ENCODE data around the gene IGF1R.

IGF1R gene

GRCh38 chr15:98778960-98779359, 130.6 kb downstream of the IGF1R start:
- DNase-seq: no peak

- DNase-seq: peak; percentile 65 to 72
These were observed 131.2 kb downstream of the IGF1R start for GRCh38 chr15:98779463-98780071.

GRCh38 chr15:98781838-98782237, 133.5 kb downstream of the IGF1R start:
- DNase-seq: no peak

GRCh38 chr15:98782801-98783200, 134.5 kb downstream of the IGF1R start:
- DNase-seq: no peak

GRCh38 chr15:98785431-98785806, 137.1 kb downstream of the IGF1R start:
- no peak for DNase-seq

- no peak for DNase-seq
These were observed 137.7 kb downstream of the IGF1R start for GRCh38 chr15:98785807-98786621.

GRCh38 chr15:98786717-98787116, 138.4 kb downstream of the IGF1R start:
- no peak for DNase-seq

- DNase-seq: no peak
These were observed 138.9 kb downstream of the IGF1R start for GRCh38 chr15:98787194-98787593.

- no peak for DNase-seq
These were observed 139.8 kb downstream of the IGF1R start for GRCh38 chr15:98787936-98788757.

- no peak for DNase-seq
These were observed 140.7 kb downstream of the IGF1R start for GRCh38 chr15:98789020-98789419.

GRCh38 chr15:98790270-98790669, 141.9 kb downstream of the IGF1R start:
- DNase-seq: no peak

GRCh38 chr15:98791046-98791701, 142.8 kb downstream of the IGF1R start:
- DNase-seq: no peak

GRCh38 chr15:98792117-98792516, 143.8 kb downstream of the IGF1R start:
- DNase-seq: no peak

GRCh38 chr15:98794211-98794610, 145.9 kb downstream of the IGF1R start:
- no peak for DNase-seq

GRCh38 chr15:98794748-98795147, 146.4 kb downstream of the IGF1R start:
- no peak for DNase-seq

- no peak for DNase-seq
These were observed 147.6 kb downstream of the IGF1R start for GRCh38 chr15:98795980-98796379.

GRCh38 chr15:98796685-98797357, 148.5 kb downstream of the IGF1R start:
- no peak for DNase-seq

GRCh38 chr15:98798375-98798893, 150.1 kb downstream of the IGF1R start:
- no peak for DNase-seq

GRCh38 chr15:98799461-98800390, 151.4 kb downstream of the IGF1R start:
- no peak for DNase-seq

GRCh38 chr15:98800437-98801233, 152.3 kb downstream of the IGF1R start:
- no peak for DNase-seq

Data from activated CD4-positive, alpha-beta T cell treated with anti-CD3 and anti-CD28 coated beads, Interleukin-2, amount 50 U/mL, for 4 hours (primary cell).